GM10248 (cell line): ENCODE data around the gene DTNB.

Experiments used
- CTCF ChIA-PET: fragments of 300-600 bp; sonication (Branson Sonifier 250); formaldehyde crosslinking; extraction: SDS; loops from one replicate; lab custom pipeline; 2021; ENCODE audit warnings: antibody characterized with exemption; lab: Yijun Ruan, JAX
- POLR2A ChIA-PET: fragments of 350-650 bp; sonication (Branson Sonifier 250); formaldehyde crosslinking; extraction: SDS; loops from one replicate; lab custom pipeline; 2020; ENCODE audit warnings: antibody characterized with exemption; lab: Yijun Ruan, JAX
- DNase-seq: peaks from one replicate; pipeline ENCODE4 v3.0.0; 2012; ENCODE audit errors: extremely low spot score
- TF ChIP-seq, protein P1 (sequence below): IDR thresholded peaks from 2 replicates; pipeline ENCODE4 v1.5.1; 2012; ENCODE audit warnings: mild to moderate bottlenecking, low read depth; ENCODE audit errors: extremely low read depth, missing control alignments, control extremely low read depth

Gene DTNB

DNA sequence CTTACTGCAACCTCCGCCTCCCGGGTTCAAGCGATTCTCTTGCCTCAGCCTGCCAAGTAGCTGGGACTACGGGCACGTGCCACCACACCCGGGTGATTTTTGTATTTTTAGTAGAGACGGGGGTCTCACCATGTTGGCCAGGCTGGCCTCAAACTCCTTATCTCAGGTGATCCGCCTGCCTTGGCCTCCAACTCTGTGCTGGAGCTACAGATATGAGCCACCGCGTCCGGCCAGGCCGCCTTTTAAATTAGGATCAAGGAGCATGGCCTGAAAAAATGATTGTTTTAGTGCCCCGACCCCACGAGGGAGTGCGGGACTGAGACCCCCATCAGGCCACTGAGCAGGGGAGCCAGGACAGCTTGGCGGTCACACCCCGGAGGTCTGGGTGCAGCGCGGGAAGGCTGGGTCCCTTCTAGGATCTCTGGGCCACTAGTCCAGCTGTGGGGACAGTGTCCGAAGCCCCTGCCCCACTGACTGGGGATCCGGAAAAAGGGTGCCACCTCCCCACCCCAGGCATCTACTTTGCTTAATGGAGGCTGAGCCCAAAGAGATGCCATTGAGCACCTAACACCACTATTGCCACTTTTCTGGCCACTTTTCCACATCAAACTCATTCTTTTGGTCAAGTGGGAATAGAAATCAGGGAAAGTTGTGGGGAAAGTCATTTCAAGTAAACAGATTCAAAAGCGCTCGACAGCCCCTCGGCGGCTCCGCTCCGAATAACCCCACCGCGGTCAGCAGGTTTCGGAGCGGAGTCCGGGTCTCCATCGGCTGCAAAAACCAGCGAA lies 311.9 kb downstream of the DTNB start:
- TF ChIP-seq, protein P1, sequence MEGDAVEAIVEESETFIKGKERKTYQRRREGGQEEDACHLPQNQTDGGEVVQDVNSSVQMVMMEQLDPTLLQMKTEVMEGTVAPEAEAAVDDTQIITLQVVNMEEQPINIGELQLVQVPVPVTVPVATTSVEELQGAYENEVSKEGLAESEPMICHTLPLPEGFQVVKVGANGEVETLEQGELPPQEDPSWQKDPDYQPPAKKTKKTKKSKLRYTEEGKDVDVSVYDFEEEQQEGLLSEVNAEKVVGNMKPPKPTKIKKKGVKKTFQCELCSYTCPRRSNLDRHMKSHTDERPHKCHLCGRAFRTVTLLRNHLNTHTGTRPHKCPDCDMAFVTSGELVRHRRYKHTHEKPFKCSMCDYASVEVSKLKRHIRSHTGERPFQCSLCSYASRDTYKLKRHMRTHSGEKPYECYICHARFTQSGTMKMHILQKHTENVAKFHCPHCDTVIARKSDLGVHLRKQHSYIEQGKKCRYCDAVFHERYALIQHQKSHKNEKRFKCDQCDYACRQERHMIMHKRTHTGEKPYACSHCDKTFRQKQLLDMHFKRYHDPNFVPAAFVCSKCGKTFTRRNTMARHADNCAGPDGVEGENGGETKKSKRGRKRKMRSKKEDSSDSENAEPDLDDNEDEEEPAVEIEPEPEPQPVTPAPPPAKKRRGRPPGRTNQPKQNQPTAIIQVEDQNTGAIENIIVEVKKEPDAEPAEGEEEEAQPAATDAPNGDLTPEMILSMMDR = no peak
- DNase-seq = no peak
- POLR2A ChIA-PET = interaction anchor here (0.7 to 1.6 kb wide), 2 partner anchors 23 to 25 kb away, joined by 3 to 5 read pairs; no protein-coding TSS in a partner anchor
- CTCF ChIA-PET = interaction anchor here (0.7 to 3.3 kb wide), 57 partner anchors 8 to 303 kb away, joined by 3 to 68 read pairs (median 6); no protein-coding TSS in a partner anchor

DNA sequence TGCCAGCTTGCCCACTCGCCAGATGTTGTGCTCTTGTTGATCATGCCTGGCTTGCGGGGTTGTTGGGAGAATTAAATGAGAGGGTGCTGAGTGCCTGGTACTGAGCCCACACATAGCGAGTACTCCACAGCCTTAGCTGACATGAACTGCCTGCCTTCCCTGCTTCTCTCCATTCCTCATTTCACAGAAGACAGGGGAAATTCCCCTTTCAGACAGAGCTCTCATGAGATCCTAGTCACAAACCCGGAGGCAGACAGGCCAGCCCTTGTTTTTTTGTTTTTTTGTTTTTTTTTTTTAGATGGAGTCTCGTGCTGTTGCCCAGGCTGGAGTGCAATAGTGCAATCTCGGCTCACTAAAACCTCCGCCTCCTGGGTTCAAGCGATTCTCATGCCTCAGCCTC lies 314.5 kb downstream of the DTNB start:
- no peak for DNase-seq
- POLR2A ChIA-PET = interaction anchor here (0.9 kb wide), 1 partner anchor 16 kb away, joined by 3 read pairs; no protein-coding TSS in a partner anchor
- TF ChIP-seq, protein P1 = no peak
- CTCF ChIA-PET = interaction anchor here (0.8 to 2.8 kb wide), 7 partner anchors 9 to 306 kb away, joined by 3 to 7 read pairs (median 4); no protein-coding TSS in a partner anchor

DNA sequence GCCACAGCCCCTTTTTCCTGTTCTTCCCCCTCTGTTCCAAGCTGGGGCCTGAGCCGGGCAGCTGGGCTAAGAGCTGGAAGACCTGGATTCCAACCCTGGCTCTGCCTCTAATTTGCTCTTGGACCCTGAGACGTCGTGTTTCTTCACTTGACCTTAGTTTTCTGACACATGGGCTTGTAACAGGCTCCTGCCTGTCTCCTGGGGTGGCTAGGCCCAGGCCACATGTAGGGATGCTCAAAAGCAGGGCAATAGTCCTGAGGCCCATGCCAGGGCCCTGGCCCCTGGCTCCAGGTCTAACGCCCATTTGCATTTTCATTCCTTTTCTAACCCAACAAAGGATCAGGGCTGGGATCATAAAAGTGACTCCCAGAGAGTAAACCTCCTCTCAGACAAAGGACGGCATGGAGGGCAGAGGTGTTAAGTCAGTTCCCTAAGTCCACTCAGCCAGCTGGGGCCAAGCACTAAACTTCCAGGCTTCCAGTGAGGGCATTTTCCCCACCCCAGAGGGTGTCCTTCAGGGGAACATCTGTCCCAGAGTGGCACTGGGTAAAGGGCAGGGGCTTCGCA lies 315.0 kb downstream of the DTNB start:
- TF ChIP-seq, protein P1 = no peak
- no peak for DNase-seq
- ChIA-PET CTCF (interaction anchor here (0.9 to 2.8 kb wide), 8 partner anchors 9 to 307 kb away, joined by 3 to 7 read pairs (median 4); no protein-coding TSS in a partner anchor), POLR2A (interaction anchor here (0.9 kb wide), 1 partner anchor 16 kb away, joined by 3 read pairs; no protein-coding TSS in a partner anchor)

DNA sequence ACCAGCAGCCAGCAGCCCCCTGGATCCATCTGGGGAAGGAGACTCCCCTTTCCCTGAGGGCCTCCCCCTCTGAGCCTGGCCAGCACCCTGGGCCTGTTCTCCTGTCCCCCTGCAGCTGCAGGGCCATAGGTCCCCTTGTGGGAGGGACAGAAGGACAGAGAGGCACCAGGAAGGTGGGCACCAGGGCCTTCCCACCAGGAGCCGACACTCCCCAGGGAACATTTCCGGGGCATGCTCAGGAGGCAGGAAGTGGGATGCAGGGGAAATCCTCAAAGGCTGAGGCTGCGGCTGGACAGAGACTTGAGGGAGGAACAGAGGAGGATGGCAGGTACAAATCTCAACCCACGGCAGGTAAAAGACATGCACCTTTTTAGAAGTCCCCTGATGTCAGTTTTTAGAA lies 317.3 kb downstream of the DTNB start:
- no peak for DNase-seq
- ChIA-PET POLR2A (no interaction called here), CTCF (no interaction called here)
- TF ChIP-seq, protein P1 = no peak

DNA sequence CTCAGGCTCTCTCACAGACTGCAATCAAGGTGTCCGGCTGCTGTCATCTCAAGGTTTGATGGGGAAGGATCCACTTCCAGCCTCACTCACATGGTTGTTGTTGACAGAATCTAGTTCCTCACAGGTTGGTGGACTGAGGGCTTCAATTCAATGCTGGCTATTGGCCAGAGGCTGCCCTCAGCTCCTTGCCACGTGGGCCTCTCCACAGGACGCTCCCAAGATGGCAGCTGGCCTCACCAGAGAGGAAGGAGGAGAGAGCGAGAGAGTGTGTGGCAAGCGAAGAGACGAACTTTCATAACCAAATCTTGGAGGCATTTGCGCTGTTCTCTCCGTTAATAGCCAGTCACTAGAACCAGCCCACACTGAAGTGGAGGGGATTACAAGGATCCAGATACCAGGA lies 318.1 kb downstream of the DTNB start:
- CTCF ChIA-PET = no interaction called here
- POLR2A ChIA-PET = no interaction called here
- TF ChIP-seq, protein P1 = no peak
- DNase-seq = no peak

DNA sequence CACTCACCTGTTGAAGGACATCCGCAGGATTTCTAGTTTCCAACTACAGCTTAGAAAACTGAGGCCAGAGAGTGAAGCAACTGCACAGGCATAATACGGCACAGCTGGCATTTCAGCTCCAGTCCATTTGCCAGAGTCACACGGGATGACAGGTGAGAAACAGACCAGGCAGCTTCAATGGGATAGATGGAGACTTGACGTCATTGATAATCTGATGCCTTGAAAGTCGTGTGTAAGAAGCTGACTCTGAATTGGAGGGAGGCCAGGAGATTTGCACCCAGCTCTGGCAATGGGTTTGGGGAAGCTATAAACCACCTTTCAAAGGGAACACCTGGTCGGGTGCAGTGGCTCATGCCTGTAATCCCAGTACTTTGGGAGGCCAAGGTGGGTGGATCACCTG lies 319.3 kb downstream of the DTNB start:
- no peak for DNase-seq
- ChIA-PET CTCF (interaction anchor here (1.0 to 3.1 kb wide), 3 partner anchors 8 to 12 kb away, joined by 3 to 29 read pairs (median 13); partner anchors contain the start of gene DNMT3A), POLR2A (no interaction called here)
- TF ChIP-seq, protein P1 = no peak
